ENCODE results near the gene NPAT.

- TF ChIP-seq POLR2A (IDR thresholded peaks at IDR 0.05) (no peak), CTCF (IDR thresholded peaks at IDR 0.05) (no peak)
Measured at GRCh38 chr11:108193725-108194124, 28.7 kb downstream of the NPAT start.

Measured in heart left ventricle (tissue), 13 donors.